ENCODE results near the gene UPK1A.
"Not testable (repeated sequence)": the region's sequence is repeated elsewhere in the genome, so short reads cannot be mapped to it uniquely, and the experiment has no call there.

UPK1A gene

GRCh38 chr19:35656700-35657099 is 9.6 kb upstream of the UPK1A start:
- Mint-ChIP-seq H3K4me1 (ENCODE audit: low read depth) (peaks cover 7% of the 10 kb centered on the region), H3K27ac (no peak overlapping the region), H3K27me3 (ENCODE audit: low read depth) (no peaks in the 10 kb centered on the region), H3K36me3 (ENCODE audit: low read depth) (peaks cover 26% of the 10 kb centered on the region), H3K9me3 (no peaks in the 10 kb centered on the region), H3K4me3 (no peak overlapping the region)

GRCh38 chr19:35657904-35658700 is 8.2 kb upstream of the UPK1A start:
- H3K27me3 Mint-ChIP-seq (ENCODE audit: low read depth), result no peaks in the 10 kb centered on the region
- H3K36me3 Mint-ChIP-seq (ENCODE audit: low read depth), result peaks cover 25% of the 10 kb centered on the region
- no peak overlapping the region for H3K27ac Mint-ChIP-seq

GRCh38 chr19:35661995-35662340 is 4.3 kb upstream of the UPK1A start:
- H3K4me3 Mint-ChIP-seq, result no peak overlapping the region
- H3K27ac Mint-ChIP-seq, result no peak overlapping the region
- peaks cover 10% of the 10 kb centered on the region for H3K36me3 Mint-ChIP-seq (ENCODE audit: low read depth)
- H3K4me1 Mint-ChIP-seq (ENCODE audit: low read depth), result peaks cover 2% of the 10 kb centered on the region
- no peaks in the 10 kb centered on the region for H3K27me3 Mint-ChIP-seq (ENCODE audit: low read depth)
- H3K9me3 Mint-ChIP-seq, result no peaks in the 10 kb centered on the region

More at GRCh38 chr19:35657904-35658700, 8.2 kb upstream of the UPK1A start:
- Mint-ChIP-seq H3K9me3 (no peaks in the 10 kb centered on the region), H3K4me1 (ENCODE audit: low read depth) (peaks cover 5% of the 10 kb centered on the region), H3K4me3 (no peak overlapping the region)

GRCh38 chr19:35663981-35664380 is 2.3 kb upstream of the UPK1A start:
- Mint-ChIP-seq H3K4me1 (ENCODE audit: low read depth) (no peaks in the 10 kb centered on the region), H3K4me3 (no peak overlapping the region), H3K36me3 (ENCODE audit: low read depth) (peaks cover 3% of the 10 kb centered on the region), H3K27me3 (ENCODE audit: low read depth) (no peaks in the 10 kb centered on the region), H3K27ac (no peak overlapping the region), H3K9me3 (no peaks in the 10 kb centered on the region)

GRCh38 chr19:35665157-35665556 is 1.2 kb upstream of the UPK1A start:
- Mint-ChIP-seq H3K4me3 (no peak overlapping the region), H3K4me1 (ENCODE audit: low read depth) (peaks cover 3% of the 10 kb centered on the region), H3K9me3 (no peaks in the 10 kb centered on the region), H3K36me3 (ENCODE audit: low read depth) (no peaks in the 10 kb centered on the region), H3K27me3 (ENCODE audit: low read depth) (peaks cover 12% of the 10 kb centered on the region), H3K27ac (no peak overlapping the region)

DNA sequence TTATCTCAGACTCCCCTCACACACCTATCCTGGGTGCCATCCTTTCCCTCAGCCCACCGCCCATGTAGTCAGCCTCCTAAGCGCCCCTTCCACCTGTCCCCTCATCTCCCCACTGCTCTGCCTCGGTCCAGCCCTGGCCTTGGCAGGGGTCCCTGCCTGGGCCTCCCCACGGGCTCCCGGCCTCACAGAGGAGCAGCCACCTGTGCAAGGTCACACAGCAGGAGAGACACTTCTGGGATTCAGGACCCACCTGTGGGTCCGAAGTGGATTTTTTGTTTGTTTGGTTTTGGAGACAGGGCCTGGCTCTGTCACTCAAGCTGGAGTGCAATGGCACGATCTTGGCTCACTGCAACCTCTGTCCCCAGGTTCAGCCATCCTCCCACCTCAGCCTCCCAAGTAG is 713 bp upstream of the UPK1A start:
- Mint-ChIP-seq H3K9me3 (no peaks in the 10 kb centered on the region), H3K4me1 (ENCODE audit: low read depth) (peaks cover 3% of the 10 kb centered on the region), H3K27ac (no peak overlapping the region), H3K27me3 (ENCODE audit: low read depth) (peaks cover 14% of the 10 kb centered on the region), H3K36me3 (ENCODE audit: low read depth) (no peaks in the 10 kb centered on the region), H3K4me3 (no peak overlapping the region)

DNA sequence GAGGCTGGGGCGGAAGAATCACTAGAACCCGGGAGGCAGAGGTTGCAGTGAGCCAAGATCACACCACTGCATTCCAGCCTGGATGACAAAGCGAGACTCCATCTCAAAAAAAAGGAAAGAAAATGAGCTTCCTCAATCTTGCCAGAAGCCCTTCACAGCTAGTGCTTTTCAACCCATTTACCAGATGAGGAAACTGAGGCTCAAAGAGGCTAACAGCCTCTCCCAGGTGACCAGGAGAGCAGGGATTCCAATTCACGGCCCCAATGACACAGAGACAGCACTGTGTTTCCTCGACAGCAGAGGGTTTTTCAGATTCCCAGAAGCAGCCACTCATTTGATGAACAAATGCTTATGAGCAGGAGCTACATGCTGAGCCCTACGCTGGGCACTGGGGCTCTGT is 3.2 kb downstream of the UPK1A start:
- no peak overlapping the region for H3K27ac Mint-ChIP-seq
- H3K36me3 Mint-ChIP-seq (ENCODE audit: low read depth), result no peaks in the 10 kb centered on the region
- peaks cover 46% of the 10 kb centered on the region for H3K27me3 Mint-ChIP-seq (ENCODE audit: low read depth)
- no peak overlapping the region for H3K4me3 Mint-ChIP-seq
- H3K4me1 Mint-ChIP-seq (ENCODE audit: low read depth), result peaks cover 15% of the 10 kb centered on the region
- H3K9me3 Mint-ChIP-seq, result no peaks in the 10 kb centered on the region

GRCh38 chr19:35669974-35670373 is 3.7 kb downstream of the UPK1A start:
- no peak overlapping the region for H3K27ac Mint-ChIP-seq
- peaks cover 15% of the 10 kb centered on the region for H3K4me1 Mint-ChIP-seq (ENCODE audit: low read depth)
- no peaks in the 10 kb centered on the region for H3K9me3 Mint-ChIP-seq
- no peaks in the 10 kb centered on the region for H3K36me3 Mint-ChIP-seq (ENCODE audit: low read depth)
- H3K27me3 Mint-ChIP-seq (ENCODE audit: low read depth), result peaks cover 48% of the 10 kb centered on the region
- no peak overlapping the region for H3K4me3 Mint-ChIP-seq

DNA sequence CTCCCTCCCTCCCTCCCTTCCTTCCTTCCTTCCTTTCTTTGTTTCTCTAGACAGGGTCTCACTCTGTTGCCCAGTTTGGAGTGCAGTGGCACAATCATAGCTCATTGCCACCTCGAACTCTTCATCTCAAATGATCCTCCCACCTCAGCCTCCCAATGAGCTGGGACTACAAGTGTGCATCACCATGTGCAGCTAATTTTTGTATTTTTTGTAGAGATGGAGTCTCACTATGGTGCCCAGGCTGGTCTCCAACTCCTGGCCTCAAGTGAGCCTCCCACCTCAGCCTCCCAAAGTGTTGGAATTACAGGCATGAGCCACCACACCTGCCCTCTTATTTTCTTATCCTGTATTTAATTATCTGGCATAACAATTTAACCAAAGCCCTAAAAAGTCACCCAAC is 4.4 kb downstream of the UPK1A start:
- Mint-ChIP-seq H3K4me1 (ENCODE audit: low read depth) (peaks cover 15% of the 10 kb centered on the region), H3K27ac (no peak overlapping the region), H3K4me3 (no peak overlapping the region), H3K9me3 (no peaks in the 10 kb centered on the region), H3K27me3 (ENCODE audit: low read depth) (peaks cover 52% of the 10 kb centered on the region), H3K36me3 (ENCODE audit: low read depth) (no peaks in the 10 kb centered on the region)

GRCh38 chr19:35671818-35672217 is 5.5 kb downstream of the UPK1A start:
- peaks cover 15% of the 10 kb centered on the region for H3K4me1 Mint-ChIP-seq (ENCODE audit: low read depth)
- no peaks in the 10 kb centered on the region for H3K9me3 Mint-ChIP-seq
- no peaks in the 10 kb centered on the region for H3K36me3 Mint-ChIP-seq (ENCODE audit: low read depth)
- H3K4me3 Mint-ChIP-seq, result no peak overlapping the region
- H3K27ac Mint-ChIP-seq, result no peak overlapping the region
- peaks cover 54% of the 10 kb centered on the region for H3K27me3 Mint-ChIP-seq (ENCODE audit: low read depth)

GRCh38 chr19:35673121-35673804 is 6.9 kb downstream of the UPK1A start:
- Mint-ChIP-seq H3K9me3 (no peaks in the 10 kb centered on the region), H3K27ac (peak overlapping the region; percentile 63), H3K4me3 (peak overlapping the region; percentile 77)

GRCh38 chr19:35675589-35676140 is 9.3 kb downstream of the UPK1A start:
- Mint-ChIP-seq H3K9me3 (no peaks in the 10 kb centered on the region), H3K27ac (no peak overlapping the region), H3K36me3 (ENCODE audit: low read depth) (no peaks in the 10 kb centered on the region), H3K4me3 (no peak overlapping the region), H3K4me1 (ENCODE audit: low read depth) (peaks cover 12% of the 10 kb centered on the region), H3K27me3 (ENCODE audit: low read depth) (peaks cover 44% of the 10 kb centered on the region)

More at GRCh38 chr19:35673121-35673804, 6.9 kb downstream of the UPK1A start:
- H3K27me3 Mint-ChIP-seq (ENCODE audit: low read depth), result peaks cover 58% of the 10 kb centered on the region
- H3K36me3 Mint-ChIP-seq (ENCODE audit: low read depth), result no peaks in the 10 kb centered on the region
- H3K4me1 Mint-ChIP-seq (ENCODE audit: low read depth), result peaks cover 15% of the 10 kb centered on the region

- Mint-ChIP-seq H3K4me1 (ENCODE audit: low read depth) (peaks cover 8% of the 10 kb centered on the region), H3K9me3 (no peaks in the 10 kb centered on the region), H3K27me3 (ENCODE audit: low read depth) (no peaks in the 10 kb centered on the region), H3K36me3 (ENCODE audit: low read depth) (no peaks in the 10 kb centered on the region), H3K27ac (no peak overlapping the region), H3K4me3 (no peak overlapping the region)
These were observed 23.5 kb downstream of the UPK1A start for GRCh38 chr19:35689836-35690235.

DNA sequence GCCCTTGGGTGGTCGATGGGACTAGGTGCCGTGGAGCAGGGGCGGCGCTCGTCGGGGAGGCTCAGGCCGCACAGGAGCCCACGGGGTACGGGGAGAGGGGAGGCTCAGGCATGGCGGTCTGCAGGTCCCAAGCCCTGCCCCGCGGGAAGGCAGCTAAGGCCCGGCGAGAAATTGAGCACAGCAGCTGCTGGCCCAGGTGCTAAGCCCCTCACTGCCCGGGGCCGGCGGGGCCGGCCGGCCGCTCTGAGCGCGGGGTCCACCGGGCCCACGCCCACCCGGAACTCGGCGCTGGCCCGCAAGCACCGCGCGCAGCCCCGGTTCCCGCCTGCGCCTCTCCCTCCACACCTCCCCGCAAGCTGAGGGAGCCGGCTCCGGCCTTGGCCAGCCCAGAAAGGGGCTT is 24.8 kb downstream of the UPK1A start:
- not testable (repeated sequence) for H3K27me3 Mint-ChIP-seq (ENCODE audit: low read depth); H3K36me3 Mint-ChIP-seq (ENCODE audit: low read depth); H3K4me1 Mint-ChIP-seq (ENCODE audit: low read depth); H3K27ac Mint-ChIP-seq; H3K4me3 Mint-ChIP-seq; H3K9me3 Mint-ChIP-seq

DNA sequence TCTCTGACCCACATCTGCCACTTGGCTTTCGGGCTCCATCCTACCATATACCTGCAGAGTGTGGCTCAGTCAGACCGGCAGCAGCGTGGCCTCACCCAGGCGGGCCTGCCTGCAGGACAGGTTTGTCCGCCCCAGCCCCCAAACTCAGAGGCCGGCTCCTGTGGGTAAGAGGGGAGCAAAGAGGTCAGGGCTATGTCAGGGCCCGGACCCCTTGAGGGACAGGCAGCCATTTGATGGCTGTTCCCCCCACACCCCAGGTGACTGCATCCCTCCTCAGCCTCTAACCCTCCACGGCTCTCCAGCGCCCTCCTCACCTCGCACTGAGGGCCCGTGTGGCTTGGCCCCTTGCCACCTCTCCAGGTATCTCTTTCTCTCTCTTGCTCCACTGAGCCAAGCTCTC is 25.7 kb downstream of the UPK1A start:
- H3K27ac Mint-ChIP-seq, result no peak overlapping the region
- H3K27me3 Mint-ChIP-seq (ENCODE audit: low read depth), result no peaks in the 10 kb centered on the region
- no peak overlapping the region for H3K4me3 Mint-ChIP-seq
- H3K9me3 Mint-ChIP-seq, result no peaks in the 10 kb centered on the region
- H3K4me1 Mint-ChIP-seq (ENCODE audit: low read depth), result peaks cover 12% of the 10 kb centered on the region
- no peaks in the 10 kb centered on the region for H3K36me3 Mint-ChIP-seq (ENCODE audit: low read depth)
